ENCODE results near the gene ANKRD2.

Gene ANKRD2

GRCh38 chr10:97611473-97611872 lies 38.9 kb downstream of the ANKRD2 start:
- DNase-seq (ENCODE audit: low read depth): no peak
- no peak for TF ChIP-seq CTCF (conservative IDR thresholded peaks at IDR 0.05; ENCODE audit: control insufficient read depth, insufficient read depth, low read depth, low read length)
- no peak overlapping the region for H3K4me3 ChIP-seq (ENCODE audit: control insufficient read depth, low read depth, low read length)

DNA sequence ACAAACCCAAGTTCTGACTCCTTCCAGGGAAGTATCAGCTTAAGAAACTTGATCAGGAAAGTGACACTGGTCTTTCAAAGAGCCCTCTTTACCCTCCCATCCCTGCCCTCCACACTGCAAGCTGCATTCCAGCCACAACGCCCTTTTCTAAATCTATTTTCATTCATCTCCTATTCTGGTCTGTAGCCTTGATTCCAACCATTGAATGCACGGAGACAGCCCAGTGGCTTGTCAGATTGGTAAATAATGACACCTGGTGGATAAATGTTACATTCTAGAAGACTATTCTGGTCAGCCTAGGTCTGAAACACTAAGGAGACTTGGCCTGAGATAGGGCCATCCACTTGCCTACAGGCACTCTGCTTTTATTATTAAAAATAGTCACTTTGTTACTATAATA lies 39.8 kb downstream of the ANKRD2 start:
- TF ChIP-seq CTCF (conservative IDR thresholded peaks at IDR 0.05; ENCODE audit: control insufficient read depth, insufficient read depth, low read depth, low read length): peak; percentile 36
- DNase-seq (ENCODE audit: low read depth): peak; percentile 60
- no peak overlapping the region for H3K4me3 ChIP-seq (ENCODE audit: control insufficient read depth, low read depth, low read length)

DNA sequence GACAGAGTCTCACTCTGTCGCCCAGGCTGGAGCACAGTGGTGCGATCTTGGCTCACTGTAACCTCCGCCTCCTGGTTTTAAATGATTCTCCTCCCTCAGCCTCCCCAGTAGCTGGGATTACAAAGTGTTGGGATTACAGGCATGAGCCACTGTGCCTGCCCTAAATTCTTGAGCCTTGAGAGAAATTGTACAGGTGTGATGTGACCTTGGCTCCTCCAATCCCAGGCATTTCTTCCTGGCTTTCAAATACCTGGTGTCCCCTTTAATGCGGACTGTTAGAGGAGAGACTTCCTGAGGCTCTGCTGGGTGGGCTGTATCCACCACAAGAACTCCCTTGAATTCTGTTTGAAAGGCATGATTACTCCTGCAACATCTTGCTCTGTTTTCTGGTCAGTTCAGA lies 45.7 kb downstream of the ANKRD2 start:
- DNase-seq (ENCODE audit: low read depth): no peak
- no peak for TF ChIP-seq CTCF (conservative IDR thresholded peaks at IDR 0.05; ENCODE audit: control insufficient read depth, insufficient read depth, low read depth, low read length)
- H3K4me3 ChIP-seq (ENCODE audit: control insufficient read depth, low read depth, low read length): no peak overlapping the region

DNA sequence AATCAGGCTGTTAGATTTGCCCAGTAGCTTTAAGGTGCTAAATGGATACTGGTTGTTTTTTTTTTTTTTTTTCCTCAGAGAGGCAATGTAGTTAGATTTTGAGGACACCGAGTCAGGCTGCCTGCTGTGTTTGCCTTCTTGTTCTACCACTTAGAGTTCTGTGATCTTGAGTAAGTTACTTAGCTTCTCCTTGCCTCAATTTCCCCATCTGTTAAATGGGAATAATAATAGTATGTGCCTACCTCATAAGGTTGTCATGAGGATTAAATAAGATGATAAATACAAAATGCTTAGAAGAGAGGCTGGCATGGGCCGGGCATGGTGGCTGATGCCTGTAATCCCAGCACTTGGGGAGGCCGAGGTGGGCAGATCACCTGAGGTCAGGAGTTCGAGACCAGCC lies 46.2 kb downstream of the ANKRD2 start:
- H3K4me3 ChIP-seq (ENCODE audit: control insufficient read depth, low read depth, low read length): no peak overlapping the region
- TF ChIP-seq CTCF (conservative IDR thresholded peaks at IDR 0.05; ENCODE audit: control insufficient read depth, insufficient read depth, low read depth, low read length): no peak
- no peak for DNase-seq (ENCODE audit: low read depth)

- TF ChIP-seq CTCF (conservative IDR thresholded peaks at IDR 0.05; ENCODE audit: control insufficient read depth, insufficient read depth, low read depth, low read length): no peak
- H3K4me3 ChIP-seq (ENCODE audit: control insufficient read depth, low read depth, low read length): no peak overlapping the region
- no peak for DNase-seq (ENCODE audit: low read depth)
Observed at GRCh38 chr10:97623277-97623676, 50.7 kb downstream of the ANKRD2 start.

- DNase-seq (ENCODE audit: low read depth): no peak
- TF ChIP-seq CTCF (conservative IDR thresholded peaks at IDR 0.05; ENCODE audit: control insufficient read depth, insufficient read depth, low read depth, low read length): no peak
- H3K4me3 ChIP-seq (ENCODE audit: control insufficient read depth, low read depth, low read length): no peak overlapping the region
Observed at GRCh38 chr10:97627731-97628130, 55.2 kb downstream of the ANKRD2 start.

GRCh38 chr10:97628228-97628627 lies 55.6 kb downstream of the ANKRD2 start:
- no peak for DNase-seq (ENCODE audit: low read depth)
- no peak overlapping the region for H3K4me3 ChIP-seq (ENCODE audit: control insufficient read depth, low read depth, low read length)
- no peak for TF ChIP-seq CTCF (conservative IDR thresholded peaks at IDR 0.05; ENCODE audit: control insufficient read depth, insufficient read depth, low read depth, low read length)
